Middle frontal gyrus (tissue), 1 donor: ENCODE data around the gene RAB15.

Experiments
- DNase-seq: peaks from one replicate; pipeline ENCODE4 v3.0.0-alpha.2; 2015; ENCODE audit warnings: low spot score; ENCODE audit errors: extremely low spot score

Gene RAB15

GRCh38 chr14:64971943-64972791 is at the start of gene RAB15:
TSS of gene RAB15 (minus strand) at chr14:64972336. CDS start at chr14:64972076, 260 bp downstream.
- no peak for DNase-seq

DNA sequence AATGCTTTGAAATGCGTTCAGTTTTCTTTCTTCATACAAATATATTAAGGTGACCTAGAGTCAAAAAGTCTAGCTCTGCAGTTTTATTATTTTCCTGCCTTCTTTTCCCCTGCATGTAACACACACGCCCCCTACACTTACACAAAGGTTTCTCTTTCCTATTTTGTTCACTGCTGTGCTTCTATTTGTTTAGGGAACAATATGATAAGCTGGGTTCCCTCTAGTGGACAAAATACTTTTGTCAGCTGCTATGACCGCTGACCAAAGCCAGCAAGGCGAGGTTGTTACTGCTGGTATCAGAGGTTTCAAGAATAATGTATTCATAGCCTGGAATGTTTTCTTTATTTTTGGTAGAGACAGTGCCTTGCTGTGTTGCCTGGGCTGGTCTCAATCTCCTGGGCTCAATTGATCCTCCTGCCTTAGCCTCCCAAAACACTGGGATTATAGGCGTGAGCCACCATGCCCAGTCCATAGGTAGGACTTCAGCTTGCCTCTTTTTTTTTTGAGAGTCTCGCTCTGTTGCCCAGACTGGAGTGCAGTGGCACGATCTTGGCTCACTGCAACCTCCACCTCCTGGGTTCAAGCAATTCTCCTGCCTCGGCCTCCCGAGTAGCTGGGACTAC is 47.9 kb upstream of the RAB15 start:
- peak; percentile 54 for DNase-seq

DNA sequence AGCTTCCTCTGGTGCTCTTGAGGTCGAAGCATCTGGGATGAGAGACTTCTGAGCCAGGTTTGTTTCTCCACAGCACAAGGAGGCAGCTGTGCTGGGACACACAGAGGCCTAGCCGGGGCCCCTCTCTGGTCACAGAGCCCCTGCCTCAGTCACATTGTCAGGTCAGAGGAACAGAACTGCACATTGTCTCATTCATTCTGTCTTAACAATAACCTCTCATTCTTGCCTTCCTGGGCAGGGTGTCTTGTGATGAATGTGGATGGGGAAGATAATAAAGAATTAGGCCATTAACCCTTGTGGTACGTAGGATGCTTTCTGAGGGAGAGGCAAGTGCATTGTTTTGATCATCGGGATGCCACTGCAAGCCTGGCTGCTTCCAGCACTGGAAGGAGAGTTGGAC is 44.3 kb upstream of the RAB15 start:
- no peak for DNase-seq

GRCh38 chr14:65015391-65015790 is 43.3 kb upstream of the RAB15 start:
- DNase-seq: peak; percentile 38

- DNase-seq: no peak
Observed at GRCh38 chr14:65012353-65012752, 40.2 kb upstream of the RAB15 start.

GRCh38 chr14:65011538-65011937 is 39.4 kb upstream of the RAB15 start:
- no peak for DNase-seq

DNA sequence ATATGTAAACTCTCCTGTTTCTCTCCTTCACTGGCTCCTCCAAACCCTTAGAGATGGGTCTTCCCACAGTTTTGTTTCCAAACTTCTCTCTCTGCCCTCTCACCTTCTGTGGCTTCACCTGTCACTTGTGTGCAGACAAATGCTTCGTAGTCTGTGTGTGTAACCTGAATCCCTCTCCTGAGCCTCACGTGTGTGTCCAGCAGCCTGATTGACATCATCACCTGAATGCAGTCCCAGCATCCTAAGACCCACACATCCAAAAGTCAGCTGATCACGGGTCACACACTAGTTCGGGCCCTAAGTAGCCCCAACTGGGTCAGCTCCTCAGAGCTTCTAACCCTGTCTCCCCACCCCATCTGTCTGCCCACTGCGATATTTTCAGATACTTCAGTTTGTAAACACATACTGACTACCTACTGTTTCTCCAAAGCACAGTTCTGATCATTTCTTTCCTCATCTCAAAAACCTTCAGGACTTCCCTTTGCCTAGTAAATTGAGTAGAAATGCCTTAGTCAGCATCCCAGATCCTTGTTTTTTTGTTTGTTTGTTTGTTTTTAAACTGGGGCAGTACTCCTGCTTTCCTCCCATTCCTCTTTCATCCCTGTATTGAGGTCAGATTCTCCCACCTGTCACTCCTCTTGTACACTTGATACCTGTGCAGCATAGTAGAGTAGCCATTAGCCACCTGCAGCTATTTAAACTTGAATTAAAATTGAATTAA is 38.2 kb upstream of the RAB15 start:
- DNase-seq: no peak

DNA sequence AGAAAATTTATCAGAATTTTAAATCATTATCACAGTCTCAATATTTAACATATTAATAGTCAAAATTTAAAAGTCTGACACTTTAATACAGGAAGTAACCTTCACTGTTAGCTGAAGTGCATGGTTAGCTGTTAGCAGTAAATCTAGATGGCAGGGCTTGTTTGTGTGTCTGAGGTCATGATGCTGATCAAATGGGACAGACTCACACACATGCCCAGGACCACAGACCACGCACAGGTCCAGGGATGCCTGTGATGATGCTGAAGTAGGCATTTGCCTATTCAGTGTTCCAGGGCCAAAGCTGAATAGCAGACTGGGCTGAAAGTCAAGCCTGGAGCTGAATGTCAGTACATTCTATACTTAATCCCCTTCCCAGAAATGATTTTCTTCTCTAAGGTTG is 35.1 kb upstream of the RAB15 start:
- DNase-seq: no peak

DNA sequence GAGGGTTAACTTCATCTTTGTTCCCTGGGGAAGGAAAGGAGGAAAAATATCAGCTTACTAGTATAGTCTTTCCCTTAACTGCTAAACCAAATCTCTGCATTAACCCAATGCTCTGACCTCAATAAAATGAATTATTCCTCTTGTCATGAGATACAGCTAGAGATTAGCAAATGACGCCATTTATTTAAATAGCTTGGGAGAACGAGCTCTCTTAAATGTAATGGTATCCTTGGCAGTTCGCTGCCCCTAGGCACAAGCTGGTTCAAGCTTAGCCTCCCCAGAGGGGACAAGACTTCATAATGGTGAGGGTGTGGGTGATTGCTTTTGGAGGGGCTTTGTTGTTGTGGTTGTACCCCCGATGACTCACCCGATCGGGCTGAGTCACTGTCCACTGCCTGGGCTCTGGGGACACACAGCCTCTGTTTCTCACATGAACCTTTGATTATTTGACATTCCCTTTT is 34.2 kb upstream of the RAB15 start:
- DNase-seq: no peak

- no peak for DNase-seq
Observed at GRCh38 chr14:65003394-65003793, 31.3 kb upstream of the RAB15 start.

- DNase-seq: no peak
Observed at GRCh38 chr14:65002586-65003210, 30.6 kb upstream of the RAB15 start.

DNA sequence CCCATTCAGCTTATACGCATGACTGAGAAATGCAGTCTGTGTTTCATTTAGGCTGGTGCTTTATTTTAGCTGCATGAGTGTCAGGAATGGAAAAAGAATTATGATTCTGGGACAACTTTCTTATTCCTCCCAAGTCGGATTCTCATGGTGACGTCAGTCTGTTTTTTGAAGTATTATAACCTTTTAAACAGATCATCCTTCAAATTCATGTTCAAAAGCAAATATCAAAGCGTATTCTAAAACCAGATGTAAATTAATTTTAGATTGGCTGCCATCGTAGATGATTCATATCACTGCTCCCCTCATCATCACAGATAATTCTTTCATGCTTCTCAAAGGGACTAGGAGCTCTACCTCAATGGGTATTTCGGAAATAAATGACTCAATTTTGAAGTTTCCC is 29.6 kb upstream of the RAB15 start:
- no peak for DNase-seq

GRCh38 chr14:65000898-65001591 is 28.9 kb upstream of the RAB15 start:
- DNase-seq: no peak

- DNase-seq: no peak
Observed at GRCh38 chr14:64998455-64998931, 26.4 kb upstream of the RAB15 start.

DNA sequence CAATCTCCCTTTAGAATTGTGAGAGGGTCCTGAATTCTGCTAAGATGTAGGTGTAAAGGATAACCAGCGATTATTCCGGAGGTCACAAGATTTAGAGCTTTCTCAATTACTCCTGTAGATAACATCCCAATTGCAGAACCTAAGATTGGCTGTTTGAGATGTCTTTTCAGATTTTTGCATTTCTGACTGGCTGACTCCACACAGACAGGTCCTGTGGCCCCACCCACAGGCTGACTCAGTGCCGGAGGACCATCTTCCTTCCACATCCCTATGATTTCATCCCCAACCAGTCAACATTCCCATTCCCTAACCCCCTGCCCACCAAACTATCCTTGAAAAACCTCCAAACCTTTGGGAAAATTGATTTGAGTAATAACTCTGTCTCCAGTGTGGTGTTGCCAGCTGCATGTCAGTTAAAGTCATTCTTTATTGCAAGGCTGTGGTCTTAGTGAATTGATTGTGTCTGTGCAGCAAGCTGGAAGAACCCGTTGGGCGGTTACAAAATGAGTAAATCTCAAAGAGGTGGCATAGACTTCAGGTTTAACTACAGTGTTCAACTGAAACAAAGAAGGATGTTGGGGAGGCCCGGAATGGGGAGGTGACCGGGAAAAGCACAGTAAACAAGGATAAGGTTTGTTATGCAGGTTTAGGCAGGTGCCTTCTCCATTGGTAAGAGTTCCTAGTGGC is 25.1 kb upstream of the RAB15 start:
- DNase-seq: no peak

- no peak for DNase-seq
Observed at GRCh38 chr14:64995291-64995690, 23.2 kb upstream of the RAB15 start.

GRCh38 chr14:64994540-64994939 is 22.4 kb upstream of the RAB15 start:
- DNase-seq: no peak

GRCh38 chr14:64993266-64993930 is 21.3 kb upstream of the RAB15 start:
- no peak for DNase-seq

DNA sequence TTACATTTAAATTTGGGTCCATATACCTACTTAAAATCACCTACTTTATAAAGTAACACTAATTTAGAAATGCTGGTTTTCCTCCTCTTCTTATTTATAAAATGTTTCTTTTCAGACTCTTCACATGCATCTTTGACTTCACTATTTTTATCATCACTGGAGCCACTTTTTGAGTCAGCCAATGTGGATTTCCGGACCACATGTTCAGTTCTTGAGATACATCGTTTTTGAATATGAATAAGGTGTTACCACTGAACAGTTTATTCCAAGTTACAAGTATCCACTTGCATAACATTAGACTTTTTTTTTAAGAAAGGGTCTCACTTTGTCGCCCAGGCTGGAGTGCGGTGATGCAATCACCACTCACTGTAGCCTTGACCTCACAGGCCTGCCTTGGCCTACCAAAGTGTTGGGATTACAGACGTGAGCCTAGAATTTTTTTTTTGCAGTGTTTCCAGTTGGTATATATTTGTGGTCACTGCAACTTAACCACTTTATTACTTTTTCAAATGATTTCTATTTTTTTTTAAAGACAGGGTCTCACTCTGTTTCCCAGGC is 20.3 kb upstream of the RAB15 start:
- DNase-seq: no peak
